ENCODE data around the gene TNKS2.

The TNKS2 gene

DNA sequence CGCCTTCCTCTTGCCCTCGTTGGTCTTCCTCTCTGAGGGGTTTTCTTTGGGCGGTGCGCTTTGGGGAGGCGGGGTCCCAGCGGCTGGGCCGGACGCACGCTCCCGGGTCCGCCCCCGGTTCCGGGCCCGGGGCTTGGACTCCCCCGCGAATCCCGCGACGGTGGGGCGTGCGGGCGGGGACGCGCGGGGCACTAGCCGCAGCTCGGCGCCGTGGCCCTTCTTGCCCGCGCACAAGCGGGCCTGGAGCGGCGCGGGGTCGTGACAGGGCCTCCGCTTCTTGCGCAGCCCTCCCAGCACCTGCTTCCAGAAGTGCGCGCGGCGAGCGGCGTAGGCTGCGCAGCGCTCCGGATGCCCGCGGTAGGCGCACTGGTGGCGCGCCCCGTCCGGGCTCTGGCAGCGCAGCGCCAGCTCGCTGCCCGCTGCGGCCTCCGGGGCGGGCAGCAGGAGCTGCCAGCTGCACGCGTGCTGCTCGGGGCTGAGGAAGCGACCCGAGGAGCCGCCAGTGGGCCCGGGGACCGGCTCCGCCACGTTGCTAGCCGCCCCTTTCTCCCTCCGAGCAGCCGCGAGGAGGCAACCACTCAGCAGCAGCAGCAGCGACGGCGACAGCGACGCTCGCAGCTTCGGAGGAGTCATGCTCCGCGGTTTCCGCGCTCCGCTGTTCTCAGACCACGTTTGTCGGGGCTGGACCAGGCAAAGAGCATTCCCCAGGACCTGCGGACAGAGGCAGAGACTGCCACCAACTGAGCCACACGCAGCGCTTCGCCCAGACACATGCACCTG lies 110.3 kb downstream of the TNKS2 start:
- peak; percentile 49 to 50 for DNase-seq (ENCODE audit: low read depth in 2 of 2)

DNA sequence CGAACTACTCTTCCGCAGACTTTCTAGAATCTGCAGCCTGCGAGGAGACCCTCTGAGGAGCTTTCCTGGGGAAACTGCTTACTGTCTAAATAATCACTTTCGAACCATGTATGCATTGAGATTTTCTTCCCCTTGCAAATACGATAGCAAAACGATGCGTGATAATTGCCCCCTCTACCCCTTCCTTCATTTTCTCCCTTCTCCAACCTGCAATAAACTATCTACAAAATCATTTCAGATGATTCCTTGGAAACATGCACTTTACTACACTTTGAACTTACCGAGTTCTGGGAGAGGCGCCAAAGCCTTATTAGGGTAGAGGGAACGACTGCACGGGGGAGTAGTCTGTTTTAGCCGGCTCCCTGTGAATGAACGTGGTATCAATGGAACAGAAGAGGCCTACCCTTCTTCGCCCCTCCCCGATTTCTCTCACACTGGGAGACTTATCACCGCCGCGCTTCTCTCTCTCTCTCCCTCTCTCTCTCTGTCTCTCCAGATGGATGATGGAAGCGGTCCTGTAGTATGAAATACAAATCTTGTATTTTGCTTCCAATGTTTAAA lies 111.0 kb downstream of the TNKS2 start, which contains the start of gene FGFBP3:
Gene FGFBP3 (minus strand): TSS at position 370 of the 561 bp plus-strand sequence. CDS start 517 bp downstream, outside the sequence.
- DNase-seq (ENCODE audit: low read depth in 2 of 2): no peak

DNA sequence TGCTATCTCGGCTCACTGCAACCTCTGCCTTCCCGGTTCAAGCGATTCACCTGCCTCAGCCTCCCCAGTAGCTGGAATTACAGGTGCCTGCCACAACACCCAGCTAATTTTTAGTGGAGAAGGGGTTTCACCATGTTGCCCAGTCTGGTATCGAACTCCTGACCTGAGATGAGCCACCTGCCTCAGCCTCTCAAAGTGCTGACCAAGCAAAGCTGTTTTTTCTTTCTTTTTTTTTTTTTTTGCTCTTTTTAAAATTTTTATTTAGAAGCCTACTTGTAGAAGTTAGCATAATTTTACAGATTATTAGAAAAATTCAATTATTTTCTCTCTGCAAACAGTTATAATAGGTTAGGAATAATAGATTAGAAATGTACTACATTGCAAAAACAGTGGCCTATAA lies 112.2 kb downstream of the TNKS2 start:
- no peak for DNase-seq (ENCODE audit: low read depth in 2 of 2)

Data from stimulated activated CD8-positive, alpha-beta memory T cell treated with anti-CD3 and anti-CD28 coated beads, Interleukin-2, amount 100 ng/mL, for 1 hour (primary cell).